GM12875 (cell line): ENCODE measurements around the gene COL4A1.

Experiments used
- H3K4me3 ChIP-seq: one replicate; pipeline ENCODE4 v1.5.1; 2011; ENCODE audit warnings: low read depth, low read length, control low read depth
- CTCF ChIP-seq: IDR thresholded peaks from 2 replicates; pipeline ENCODE4 v1.5.1; 2011; ENCODE audit warnings: low read depth, mild to moderate bottlenecking, control low read depth, inconsistent platforms, low read length, moderate library complexity, borderline replicate concordance; ENCODE audit not compliant: insufficient read depth

Gene COL4A1

GRCh38 chr13:110127986-110128511 is 178.9 kb downstream of the COL4A1 start:
- H3K4me3 ChIP-seq = peak overlapping the region; percentile 16
- TF ChIP-seq CTCF = no peak

- H3K4me3 ChIP-seq = no peak overlapping the region
- no peak for TF ChIP-seq CTCF
Observed at GRCh38 chr13:110126391-110126961, 180.5 kb downstream of the COL4A1 start.

- TF ChIP-seq CTCF = no peak
- no peak overlapping the region for H3K4me3 ChIP-seq
Observed at GRCh38 chr13:110125613-110126272, 181.2 kb downstream of the COL4A1 start.

GRCh38 chr13:110125157-110125556 is 181.8 kb downstream of the COL4A1 start:
- no peak overlapping the region for H3K4me3 ChIP-seq
- no peak for TF ChIP-seq CTCF

GRCh38 chr13:110124201-110124940 is 182.6 kb downstream of the COL4A1 start:
- no peak overlapping the region for H3K4me3 ChIP-seq
- TF ChIP-seq CTCF = no peak

GRCh38 chr13:110123041-110123809 is 183.7 kb downstream of the COL4A1 start:
- TF ChIP-seq CTCF = no peak
- no peak overlapping the region for H3K4me3 ChIP-seq
